WTC11 (cell line): Measurements from ENCODE around the gene GDF11. TPM values are rescaled to one million over a fixed set of nuclear protein-coding genes. Genes with fewer than 3 reads are reported as not detected.

ENCODE experiments used
- ATAC-seq: fragments of 200-7000 bp; cut with Tn5 transposase; 2 replicates; pipeline ENCODE4 v1.10.0; 2021; ENCODE audit warnings: mild to moderate bottlenecking, moderate library complexity
- CTCF ChIA-PET: fragments of 300-600 bp; sonication (Branson Sonifier 250); formaldehyde crosslinking; loops from one replicate; lab custom pipeline; 2021; ENCODE audit warnings: antibody characterized with exemption; lab: Charles Lee
- POLR2A ChIA-PET: fragments of 350-600 bp; sonication (Branson Sonifier 250); formaldehyde crosslinking; loops from one replicate; lab custom pipeline; 2021; ENCODE audit warnings: antibody characterized with exemption; lab: Charles Lee
- DNase-seq: peaks from one replicate; pipeline ENCODE4 v3.0.0; 2021; ENCODE audit warnings: low spot score
- H3K27ac Mint-ChIP-seq: 2 replicates; pipeline ENCODE4 v1.8.0; 2021; ENCODE audit warnings: mixed read lengths
- H3K27me3 Mint-ChIP-seq: 2 replicates; pipeline ENCODE4 v1.8.0; 2021; ENCODE audit warnings: low read depth, mild to moderate bottlenecking, moderate library complexity, mixed read lengths
- H3K36me3 Mint-ChIP-seq: 2 replicates; pipeline ENCODE4 v1.8.0; 2021; ENCODE audit warnings: mixed read lengths
- H3K4me1 Mint-ChIP-seq: 2 replicates; pipeline ENCODE4 v1.8.0; 2022; ENCODE audit warnings: mixed read lengths
- H3K4me3 Mint-ChIP-seq: 2 replicates; pipeline ENCODE4 v1.8.0; 2021; ENCODE audit warnings: mild to moderate bottlenecking, moderate library complexity, mixed read lengths
- H3K9me3 Mint-ChIP-seq: 2 replicates; pipeline ENCODE4 v1.8.0; 2021; ENCODE audit warnings: mixed read lengths
- ATF2 ChIP-seq: sonication (generic); formaldehyde crosslinking; IDR thresholded peaks from 2 replicates; pipeline ENCODE4 v1.8.1; 2022; ENCODE audit warnings: low read depth, missing genetic modification reagents, borderline replicate concordance
- CREM ChIP-seq: sonication (generic); formaldehyde crosslinking; IDR thresholded peaks from 2 replicates; pipeline ENCODE4 v1.8.1; 2022; ENCODE audit warnings: mild to moderate bottlenecking, missing genetic modification reagents, moderate library complexity
- E2F5 ChIP-seq: sonication (generic); formaldehyde crosslinking; IDR thresholded peaks from 2 replicates; pipeline ENCODE4 v1.8.1; 2022; ENCODE audit warnings: mild to moderate bottlenecking, moderate library complexity, missing genetic modification reagents
- ELF4 ChIP-seq: sonication (generic); formaldehyde crosslinking; IDR thresholded peaks from 2 replicates; pipeline ENCODE4 v1.8.1; 2022; ENCODE audit warnings: low read depth, mild to moderate bottlenecking, moderate library complexity, missing genetic modification reagents
- ESRRA ChIP-seq: sonication (generic); formaldehyde crosslinking; IDR thresholded peaks from 2 replicates; pipeline ENCODE4 v1.8.1; 2022; ENCODE audit warnings: mild to moderate bottlenecking, missing genetic modification reagents, borderline replicate concordance
- FOXP1 ChIP-seq: sonication (generic); formaldehyde crosslinking; IDR thresholded peaks from 2 replicates; pipeline ENCODE4 v1.8.0; 2022; ENCODE audit warnings: missing genetic modification reagents, mild to moderate bottlenecking, moderate library complexity, borderline replicate concordance
- GABPB1 ChIP-seq: sonication (generic); formaldehyde crosslinking; IDR thresholded peaks from 2 replicates; pipeline ENCODE4 v1.8.1; 2023; ENCODE audit warnings: mild to moderate bottlenecking, missing genetic modification reagents
- GRHL2 ChIP-seq: fragments of 250-450 bp; sonication (Bioruptor Pico); IDR thresholded peaks from 2 replicates; pipeline ENCODE4 v1.8.0; 2022; ENCODE audit warnings: mild to moderate bottlenecking, moderate library complexity; ENCODE audit not compliant: insufficient replicate concordance, severe bottlenecking
- GTF2I ChIP-seq: fragments of 250-450 bp; sonication (Bioruptor Pico); conservative IDR thresholded peaks from 2 replicates; pipeline ENCODE4 v1.4.0; 2021; ENCODE audit warnings: mild to moderate bottlenecking
- MXD4 ChIP-seq: fragments of 250-450 bp; sonication (Bioruptor Pico); IDR thresholded peaks from 2 replicates; pipeline ENCODE4 v1.8.0; 2021; ENCODE audit warnings: mild to moderate bottlenecking, moderate library complexity, borderline replicate concordance
- NR2C2 ChIP-seq: sonication (generic); formaldehyde crosslinking; IDR thresholded peaks from 2 replicates; pipeline ENCODE4 v1.8.0; 2022; ENCODE audit warnings: mild to moderate bottlenecking, missing genetic modification reagents
- RORB ChIP-seq: fragments of 250-450 bp; sonication (Bioruptor Pico); IDR thresholded peaks from 2 replicates; pipeline ENCODE4 v1.9.0; 2021; ENCODE audit warnings: mild to moderate bottlenecking
- TEAD1 ChIP-seq: sonication (generic); formaldehyde crosslinking; IDR thresholded peaks from 2 replicates; pipeline ENCODE4 v1.8.0; 2022; ENCODE audit warnings: mild to moderate bottlenecking, missing genetic modification reagents
- TEAD4 ChIP-seq: sonication (generic); formaldehyde crosslinking; IDR thresholded peaks from 2 replicates; pipeline ENCODE4 v1.8.0; 2022; ENCODE audit warnings: mild to moderate bottlenecking, missing genetic modification reagents
- USF2 ChIP-seq: sonication (generic); formaldehyde crosslinking; IDR thresholded peaks from 2 replicates; pipeline ENCODE4 v1.8.1; 2023; ENCODE audit warnings: mild to moderate bottlenecking, missing genetic modification reagents, moderate library complexity
- ZBTB21 ChIP-seq: sonication (generic); formaldehyde crosslinking; IDR thresholded peaks from 2 replicates; pipeline ENCODE4 v1.8.1; 2023; ENCODE audit warnings: mild to moderate bottlenecking, missing genetic modification reagents, borderline replicate concordance
- ZNF232 ChIP-seq: sonication (generic); formaldehyde crosslinking; IDR thresholded peaks from 2 replicates; pipeline ENCODE4 v1.8.0; 2022; ENCODE audit warnings: mild to moderate bottlenecking, missing genetic modification reagents
- ZNF263 ChIP-seq: sonication (generic); formaldehyde crosslinking; IDR thresholded peaks from 2 replicates; pipeline ENCODE4 v1.8.1; 2022; ENCODE audit warnings: low read depth, mild to moderate bottlenecking, moderate library complexity, missing genetic modification reagents
- ZNF396 ChIP-seq: fragments of 250-450 bp; sonication (Bioruptor Pico); IDR thresholded peaks from 2 replicates; pipeline ENCODE4 v1.8.0; 2021; ENCODE audit warnings: mild to moderate bottlenecking, moderate library complexity, borderline replicate concordance
- ZNF416 ChIP-seq: fragments of 250-450 bp; sonication (Bioruptor Pico); IDR thresholded peaks from 2 replicates; pipeline ENCODE4 v1.9.0; 2021; ENCODE audit warnings: mild to moderate bottlenecking, inconsistent platforms
- ZNF532 ChIP-seq: fragments of 250-450 bp; sonication (Bioruptor Pico); IDR thresholded peaks from 2 replicates; pipeline ENCODE4 v1.9.0; 2021; ENCODE audit warnings: mild to moderate bottlenecking, borderline replicate concordance
- total RNA-seq: library from RNA; stranded (reverse); gene quantifications from 3 replicates; pipeline ENCODE4 v1.2.3, GENCODE V29; 2021

Gene GDF11
- total RNA-seq, 1 experiment from 2014 or later, result 16.9 TPM

GRCh38 chr12:55703288-55703687 is 39.6 kb upstream of the GDF11 start:
- no peak for TF ChIP-seq GRHL2 (CRISPR knock-in tag)
- no peak for TF ChIP-seq GTF2I (CRISPR knock-in tag)
- no peak for TF ChIP-seq E2F5 (CRISPR knock-in tag)
- no peak for TF ChIP-seq FOXP1 (CRISPR knock-in tag)
- TF ChIP-seq USF2 (CRISPR knock-in tag), result no peak
- no peak for TF ChIP-seq MXD4 (CRISPR knock-in tag)
- no peak for TF ChIP-seq GABPB1 (CRISPR knock-in tag)
- no peak for TF ChIP-seq ESRRA
- no peak for TF ChIP-seq ELF4 (CRISPR knock-in tag)
- no peak for TF ChIP-seq RORB (CRISPR knock-in tag)
- TF ChIP-seq, all 79 proteins: peak for 0
- ATAC-seq (no peak), DNase-seq (no peak)
- H3K36me3 Mint-ChIP-seq, result no peaks in the 10 kb centered on the region
- H3K4me3 Mint-ChIP-seq, result no peak overlapping the region
- no peak overlapping the region for H3K27ac Mint-ChIP-seq
- POLR2A ChIA-PET, result no interaction called here
- peaks cover 8% of the 10 kb centered on the region for H3K27me3 Mint-ChIP-seq
- no peaks in the 10 kb centered on the region for H3K9me3 Mint-ChIP-seq
- peaks cover 23% of the 10 kb centered on the region for H3K4me1 Mint-ChIP-seq
- CTCF ChIA-PET, result interaction anchor here (1.3 kb wide), 1 partner anchor 34 kb away, joined by 4 read pairs; no protein-coding TSS in a partner anchor

GRCh38 chr12:55703901-55704761 is 38.8 kb upstream of the GDF11 start:
- no peaks in the 10 kb centered on the region for H3K36me3 Mint-ChIP-seq
- ChIA-PET POLR2A (no interaction called here), CTCF (interaction anchor here (0.5 to 3.7 kb wide), 6 partner anchors 15 to 47 kb away, joined by 3 to 66 read pairs (median 4); a partner anchor contains a TSS)
- TF ChIP-seq GTF2I (CRISPR knock-in tag) (no peak), ZNF396 (CRISPR knock-in tag) (no peak), ZNF263 (no peak), NR2C2 (CRISPR knock-in tag) (no peak), CREM (CRISPR knock-in tag) (no peak), ATF2 (CRISPR knock-in tag) (no peak)
- peaks cover 10% of the 10 kb centered on the region for H3K27me3 Mint-ChIP-seq
- DNase-seq (no peak), ATAC-seq (no peak)
- no peaks in the 10 kb centered on the region for H3K9me3 Mint-ChIP-seq
- H3K4me3 Mint-ChIP-seq, result no peak overlapping the region
- peaks cover 30% of the 10 kb centered on the region for H3K4me1 Mint-ChIP-seq
- H3K27ac Mint-ChIP-seq, result no peak overlapping the region

- peaks cover 20% of the 10 kb centered on the region for H3K27me3 Mint-ChIP-seq
- H3K4me3 Mint-ChIP-seq, result no peak overlapping the region
- DNase-seq (no peak), ATAC-seq (no peak)
- POLR2A ChIA-PET, result interaction anchor here (0.6 kb wide), 1 partner anchor 11 kb away, joined by 3 read pairs; the partner anchor contains the start of gene BLOC1S1
- CTCF ChIA-PET, result interaction anchor here (0.6 to 3.9 kb wide), 23 partner anchors 9 to 633 kb away, joined by 3 to 141 read pairs (median 5); partner anchors contain the start of genes BLOC1S1, CD63, ORMDL2 and RAB5B
- peaks cover 36% of the 10 kb centered on the region for H3K4me1 Mint-ChIP-seq
- H3K36me3 Mint-ChIP-seq, result no peaks in the 10 kb centered on the region
- no peaks in the 10 kb centered on the region for H3K9me3 Mint-ChIP-seq
- H3K27ac Mint-ChIP-seq, result no peak overlapping the region
- TF ChIP-seq ZNF416 (CRISPR knock-in tag) (no peak), ZNF532 (no peak), TEAD1 (CRISPR knock-in tag) (no peak), ZNF232 (CRISPR knock-in tag) (no peak), ZBTB21 (CRISPR knock-in tag) (no peak), TEAD4 (CRISPR knock-in tag) (no peak), MXD4 (CRISPR knock-in tag) (no peak)
These were observed 37.9 kb upstream of the GDF11 start for GRCh38 chr12:55704824-55705718.
